Esophagus muscularis mucosa (tissue), 4 donors: ENCODE measurements around the gene SERPINF2.

Experiments
- CTCF ChIP-seq, 3 experiments: fragments of 200-600 bp in 2 of 3; fragments of 450-650 bp in 1 of 3; sonication (generic) in 2 of 3; IDR thresholded peaks; one replicate each; pipeline ENCODE4 v1.5.1; 2017 to 2019; ENCODE audit warnings: antibody characterized with exemption in 3 of 3, mild to moderate bottlenecking in 2 of 3, moderate library complexity in 1 of 3
- EP300 ChIP-seq: sonication (generic); formaldehyde crosslinking; IDR thresholded peaks from one replicate; pipeline ENCODE4 v1.6.1; 2017; ENCODE audit warnings: antibody characterized with exemption
- POLR2A ChIP-seq: fragments of 450-650 bp; IDR thresholded peaks from one replicate; pipeline ENCODE4 v1.6.1; 2017; ENCODE audit warnings: antibody characterized with exemption, moderate library complexity, mild to moderate bottlenecking, low read depth
- POLR2AphosphoS5 ChIP-seq, 2 donors: sonication (generic); formaldehyde crosslinking; IDR thresholded peaks; one replicate each; pipeline ENCODE4 v1.6.1; 2017; ENCODE audit warnings: antibody characterized with exemption in 2 of 2

- TF ChIP-seq POLR2A (no peak), CTCF (IDR thresholded peaks at IDR 0.05) (no peak), POLR2AphosphoS5 (IDR thresholded peaks at IDR 0.05) (no peak), EP300 (no peak)
These were observed 16.9 kb downstream of the SERPINF2 start for GRCh38 chr17:1759529-1759928.
